GM12872 (cell line): ENCODE results near the gene OTOF.

Source experiments
- TF ChIP-seq, protein P1 (sequence below): IDR thresholded peaks from 3 replicates; pipeline ENCODE4 v1.5.1; 2011; ENCODE audit warnings: low read depth, mild to moderate bottlenecking, low read length, moderate library complexity; ENCODE audit not compliant: insufficient read depth

Gene OTOF

DNA sequence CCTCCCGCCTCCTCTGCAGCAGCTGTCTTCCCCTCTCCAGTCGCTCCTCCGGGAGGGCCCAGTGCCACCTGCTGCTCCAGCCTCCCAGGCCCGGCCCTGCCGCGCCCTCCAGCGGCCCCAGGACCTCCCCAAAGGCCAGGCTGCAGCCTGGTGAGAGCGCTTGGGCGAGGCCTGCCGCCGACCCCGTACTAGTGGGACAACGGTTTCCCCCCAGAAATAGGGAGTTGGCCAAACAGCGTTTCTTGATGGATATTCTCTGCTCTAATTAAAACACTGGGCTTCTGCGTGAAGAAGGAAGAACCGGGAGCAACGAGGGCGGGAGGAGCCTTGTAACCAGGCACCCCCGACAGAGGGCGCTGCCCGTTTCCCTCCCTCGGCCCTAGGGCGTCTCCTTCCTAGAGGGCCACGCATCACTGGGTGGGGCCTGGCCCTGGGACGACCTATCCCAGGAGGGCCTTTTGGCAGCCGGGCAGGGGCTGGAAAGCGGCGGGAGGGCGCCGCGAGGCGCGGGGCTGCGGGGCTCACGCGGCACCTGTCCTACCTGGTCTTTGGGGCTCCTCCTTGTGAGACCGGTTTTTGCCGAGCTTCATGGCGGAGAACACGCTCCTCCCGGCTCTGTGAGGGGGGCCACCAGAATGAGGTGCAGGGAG, 25.4 kb upstream of the OTOF start:
- TF ChIP-seq, protein P1, sequence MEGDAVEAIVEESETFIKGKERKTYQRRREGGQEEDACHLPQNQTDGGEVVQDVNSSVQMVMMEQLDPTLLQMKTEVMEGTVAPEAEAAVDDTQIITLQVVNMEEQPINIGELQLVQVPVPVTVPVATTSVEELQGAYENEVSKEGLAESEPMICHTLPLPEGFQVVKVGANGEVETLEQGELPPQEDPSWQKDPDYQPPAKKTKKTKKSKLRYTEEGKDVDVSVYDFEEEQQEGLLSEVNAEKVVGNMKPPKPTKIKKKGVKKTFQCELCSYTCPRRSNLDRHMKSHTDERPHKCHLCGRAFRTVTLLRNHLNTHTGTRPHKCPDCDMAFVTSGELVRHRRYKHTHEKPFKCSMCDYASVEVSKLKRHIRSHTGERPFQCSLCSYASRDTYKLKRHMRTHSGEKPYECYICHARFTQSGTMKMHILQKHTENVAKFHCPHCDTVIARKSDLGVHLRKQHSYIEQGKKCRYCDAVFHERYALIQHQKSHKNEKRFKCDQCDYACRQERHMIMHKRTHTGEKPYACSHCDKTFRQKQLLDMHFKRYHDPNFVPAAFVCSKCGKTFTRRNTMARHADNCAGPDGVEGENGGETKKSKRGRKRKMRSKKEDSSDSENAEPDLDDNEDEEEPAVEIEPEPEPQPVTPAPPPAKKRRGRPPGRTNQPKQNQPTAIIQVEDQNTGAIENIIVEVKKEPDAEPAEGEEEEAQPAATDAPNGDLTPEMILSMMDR = peak; percentile 89

DNA sequence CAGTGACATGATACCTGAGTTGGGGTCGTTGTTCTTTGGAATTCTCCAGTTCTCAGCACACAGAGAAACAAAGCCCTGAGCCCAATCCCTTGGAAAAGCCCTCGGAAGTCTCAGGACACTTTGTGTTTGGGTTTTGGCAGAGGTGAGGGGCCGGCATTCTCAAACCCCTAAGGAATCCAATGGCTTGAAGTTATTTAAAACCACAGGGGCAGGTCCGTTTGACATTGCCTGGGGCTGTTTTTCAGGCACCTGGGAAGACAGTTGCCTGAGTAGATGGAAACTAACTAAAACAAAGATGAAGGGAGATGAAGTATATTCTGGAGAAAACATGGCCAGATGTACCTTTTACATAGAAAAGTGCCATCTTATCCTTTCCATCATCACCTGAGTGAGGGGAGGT, 22.5 kb upstream of the OTOF start:
- TF ChIP-seq, protein P1 = no peak

DNA sequence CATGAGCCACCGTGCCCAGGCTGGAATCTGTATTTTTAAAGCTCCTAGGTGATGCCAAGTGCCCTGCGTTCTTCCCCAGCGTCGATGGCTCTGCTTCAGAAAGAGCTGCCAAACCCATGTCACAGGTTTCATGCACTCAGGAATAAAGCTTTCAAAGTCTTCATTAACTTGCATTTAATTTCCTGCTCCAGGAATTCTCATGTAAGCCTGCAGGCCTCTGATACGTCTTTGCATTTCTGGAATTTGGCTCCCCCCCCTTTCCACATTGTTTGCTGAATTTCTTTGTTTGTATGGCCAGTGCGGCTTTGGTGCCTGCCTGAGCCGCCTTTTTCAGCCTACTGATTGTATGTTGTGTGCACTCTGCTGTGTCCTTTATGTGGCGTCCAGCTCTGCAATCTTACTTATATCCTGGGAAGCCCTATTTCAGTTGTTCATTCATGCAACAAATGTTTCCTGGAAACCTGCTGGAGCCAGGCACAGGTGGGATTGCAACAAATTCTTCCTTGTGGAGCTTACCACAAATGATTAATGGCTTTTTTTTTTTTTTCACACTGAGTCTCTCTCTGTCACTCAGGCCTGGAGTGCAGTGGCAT, 17.9 kb upstream of the OTOF start:
- TF ChIP-seq, protein P1 = no peak

DNA sequence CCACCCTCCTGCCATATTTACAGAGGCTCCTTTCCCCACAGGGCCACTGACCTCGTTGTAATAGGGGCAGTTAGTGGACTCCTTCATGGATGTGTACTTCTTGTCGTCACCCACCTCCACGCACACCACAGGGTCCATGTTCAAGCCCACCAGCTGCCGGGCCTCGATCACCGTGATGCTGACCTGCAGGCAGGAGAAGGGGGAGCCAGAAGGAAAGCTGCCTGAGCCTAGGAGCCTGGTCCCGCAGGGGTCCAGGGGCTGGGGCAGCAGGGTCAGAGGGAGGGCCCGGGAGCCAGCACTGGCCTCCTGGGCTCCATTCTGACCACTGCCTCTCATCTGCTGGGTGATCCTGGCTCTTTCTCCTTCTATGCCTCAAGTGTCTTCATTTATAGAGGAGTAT, 17.0 kb upstream of the OTOF start:
- TF ChIP-seq, protein P1 = no peak

DNA sequence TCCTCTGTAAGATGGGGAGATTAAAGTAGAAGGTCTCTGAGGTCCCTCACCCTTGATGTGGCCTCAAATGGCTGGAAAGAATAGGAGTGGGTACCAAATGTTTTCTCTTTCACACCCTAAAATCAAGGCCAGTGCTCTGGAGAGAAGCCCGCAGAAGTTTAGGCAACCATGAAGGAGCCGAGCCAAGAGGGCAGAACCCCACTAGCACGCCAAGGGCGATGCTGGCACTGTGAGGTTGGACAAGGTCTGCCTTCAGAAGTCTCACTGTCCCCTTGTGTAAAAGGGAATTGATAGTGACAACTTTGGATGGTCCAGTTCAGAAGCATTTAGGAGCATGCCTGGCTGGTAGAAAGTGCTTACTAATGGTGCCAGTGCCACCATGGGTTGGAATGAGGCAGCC, 16.3 kb upstream of the OTOF start:
- TF ChIP-seq, protein P1 = no peak

DNA sequence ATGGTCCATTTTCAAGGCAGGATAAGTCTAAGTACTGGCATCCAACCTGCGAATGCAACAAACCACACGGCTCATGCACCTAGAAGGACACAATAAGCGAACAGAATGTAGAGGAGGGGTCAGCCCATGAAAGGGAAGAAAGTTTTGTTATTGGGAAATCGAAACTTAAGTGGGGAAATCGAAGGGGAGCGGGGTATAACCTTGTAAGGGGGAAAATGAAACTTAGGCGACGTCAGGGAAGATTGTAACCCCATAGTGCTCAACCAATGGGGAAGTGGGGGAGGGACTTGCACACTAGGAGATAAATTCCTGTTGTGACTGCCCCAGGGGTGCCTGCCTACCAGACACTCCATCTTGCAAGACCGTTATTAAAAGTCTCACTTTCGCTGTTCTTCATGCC, 15.6 kb upstream of the OTOF start:
- TF ChIP-seq, protein P1 = no peak

DNA sequence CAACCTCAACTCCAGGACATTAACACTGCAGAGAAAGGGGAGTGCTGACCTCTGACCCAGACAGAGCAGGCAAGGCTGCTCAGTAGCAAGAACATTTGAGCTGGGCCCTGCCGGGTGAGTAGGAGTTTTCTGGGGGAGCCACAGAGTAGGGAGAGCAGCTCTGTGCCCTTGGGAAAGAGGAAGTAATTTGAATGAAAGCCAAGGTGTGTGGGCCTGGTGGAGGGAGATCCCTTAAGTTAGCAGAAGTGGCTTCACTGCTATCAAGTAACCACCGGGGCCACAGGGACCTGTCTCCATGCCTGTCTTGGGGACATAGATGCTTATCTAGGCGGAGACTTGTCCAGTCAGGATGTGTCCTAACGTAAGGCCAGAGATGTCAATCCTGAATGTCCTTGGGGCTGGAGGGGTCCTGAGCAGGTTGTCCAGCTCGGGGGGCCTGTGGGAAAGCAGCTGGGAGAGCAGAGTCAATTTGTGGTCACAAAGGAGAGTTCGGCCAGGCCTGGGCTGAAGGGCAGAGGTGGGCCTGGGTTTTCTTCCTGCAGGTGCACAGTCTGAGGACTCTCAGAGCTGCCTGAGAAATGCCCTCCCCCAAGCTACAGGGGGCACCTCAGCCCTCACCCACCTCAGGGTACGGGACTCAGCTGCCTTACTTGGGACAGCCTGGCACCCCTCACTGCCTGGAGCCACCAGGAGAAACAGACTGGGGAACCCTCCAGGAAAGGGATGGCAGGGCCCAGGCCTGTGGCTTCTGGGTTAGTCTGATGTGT, 15.0 kb upstream of the OTOF start:
- TF ChIP-seq, protein P1 = no peak
